Measurements from ENCODE around the gene PDK2.

The PDK2 gene

GRCh38 chr17:50139950-50140885, 45.1 kb downstream of the PDK2 start:
- peak; percentile 61 to 79 for DNase-seq

- DNase-seq: no peak
These were observed 46.0 kb downstream of the PDK2 start for GRCh38 chr17:50141026-50141744.

GRCh38 chr17:50141745-50142110, 46.6 kb downstream of the PDK2 start:
- no peak for DNase-seq

GRCh38 chr17:50143461-50144176, 48.5 kb downstream of the PDK2 start:
- no peak for DNase-seq

GRCh38 chr17:50144355-50144754, 49.2 kb downstream of the PDK2 start:
- no peak for DNase-seq

- DNase-seq: no peak
These were observed 49.8 kb downstream of the PDK2 start for GRCh38 chr17:50144845-50145531.

GRCh38 chr17:50145532-50146229, 50.5 kb downstream of the PDK2 start:
- no peak for DNase-seq

GRCh38 chr17:50146230-50146926, 51.2 kb downstream of the PDK2 start:
- no peak for DNase-seq

GRCh38 chr17:50146927-50147665, 51.9 kb downstream of the PDK2 start:
- peak in 1 of 2 donors; percentile 16 for DNase-seq

- DNase-seq: no peak
These were observed 52.7 kb downstream of the PDK2 start for GRCh38 chr17:50147841-50148225.

GRCh38 chr17:50148226-50149090, 53.3 kb downstream of the PDK2 start:
- peak; percentile 83 to 94 for DNase-seq

- DNase-seq: no peak
These were observed 53.9 kb downstream of the PDK2 start for GRCh38 chr17:50149091-50149416.

- peak; percentile 40 to 56 for DNase-seq
These were observed 54.5 kb downstream of the PDK2 start for GRCh38 chr17:50149417-50150353.

GRCh38 chr17:50150354-50151040, 55.3 kb downstream of the PDK2 start, which contains the start of gene PPP1R9B:
Gene PPP1R9B, minus strand, starts transcription at chr17:50150677. Its CDS starts 164 bp downstream, at chr17:50150513.
- DNase-seq: no peak

- peak; percentile 82 to 89 for DNase-seq
These were observed 56.1 kb downstream of the PDK2 start for GRCh38 chr17:50151041-50151936.

GRCh38 chr17:50151937-50152547, 56.9 kb downstream of the PDK2 start:
- DNase-seq: peak; percentile 65 to 72

Measured in inflammatory macrophage treated with lipopolysaccharide for 1 hour (primary cell).